ENCODE measurements around the gene ITPK1.

DNA sequence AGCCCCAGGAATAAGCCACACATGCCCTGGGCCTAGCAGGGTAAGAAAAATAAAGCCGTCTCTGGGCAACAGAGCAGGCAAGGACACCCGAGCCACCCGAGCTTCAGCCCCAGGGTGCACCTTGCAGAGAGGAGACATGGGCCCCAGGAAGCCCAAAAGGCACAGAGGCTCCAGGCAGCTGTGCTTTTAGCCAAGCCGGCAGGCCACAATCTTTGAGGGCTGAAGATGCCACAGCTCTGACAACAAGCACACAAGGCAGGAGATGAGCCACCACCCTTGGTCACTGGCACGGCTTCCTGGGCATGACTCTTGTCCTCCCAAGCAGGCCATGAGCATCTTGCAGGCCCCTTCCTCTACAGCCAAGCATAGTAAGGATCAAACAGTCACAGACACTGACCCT is 86.3 kb downstream of the ITPK1 start:
- TF ChIP-seq, protein P1, sequence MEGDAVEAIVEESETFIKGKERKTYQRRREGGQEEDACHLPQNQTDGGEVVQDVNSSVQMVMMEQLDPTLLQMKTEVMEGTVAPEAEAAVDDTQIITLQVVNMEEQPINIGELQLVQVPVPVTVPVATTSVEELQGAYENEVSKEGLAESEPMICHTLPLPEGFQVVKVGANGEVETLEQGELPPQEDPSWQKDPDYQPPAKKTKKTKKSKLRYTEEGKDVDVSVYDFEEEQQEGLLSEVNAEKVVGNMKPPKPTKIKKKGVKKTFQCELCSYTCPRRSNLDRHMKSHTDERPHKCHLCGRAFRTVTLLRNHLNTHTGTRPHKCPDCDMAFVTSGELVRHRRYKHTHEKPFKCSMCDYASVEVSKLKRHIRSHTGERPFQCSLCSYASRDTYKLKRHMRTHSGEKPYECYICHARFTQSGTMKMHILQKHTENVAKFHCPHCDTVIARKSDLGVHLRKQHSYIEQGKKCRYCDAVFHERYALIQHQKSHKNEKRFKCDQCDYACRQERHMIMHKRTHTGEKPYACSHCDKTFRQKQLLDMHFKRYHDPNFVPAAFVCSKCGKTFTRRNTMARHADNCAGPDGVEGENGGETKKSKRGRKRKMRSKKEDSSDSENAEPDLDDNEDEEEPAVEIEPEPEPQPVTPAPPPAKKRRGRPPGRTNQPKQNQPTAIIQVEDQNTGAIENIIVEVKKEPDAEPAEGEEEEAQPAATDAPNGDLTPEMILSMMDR (IDR thresholded peaks at IDR 0.05), result no peak
- TF ChIP-seq EP300 (IDR thresholded peaks at IDR 0.05; ENCODE audit: low read depth) (no peak), POLR2A (IDR thresholded peaks at IDR 0.05) (no peak)

Measured in transverse colon (tissue), 3 donors.